Adipocyte (in vitro differentiated cells): ENCODE measurements around the gene LITAFD.

Experiments used
- DNase-seq: peaks from one replicate; pipeline ENCODE4 v3.0.0-alpha.2; 2015; ENCODE audit warnings: low read depth
- H3K27me3 ChIP-seq: replicated peaks from 2 replicates; pipeline ENCODE4 v1.7.0; 2013; ENCODE audit warnings: mild to moderate bottlenecking, low read length, moderate library complexity; ENCODE audit not compliant: control insufficient read depth, insufficient read depth
- H3K36me3 ChIP-seq: 2 replicates; pipeline ENCODE4 v1.7.0; 2013; ENCODE audit warnings: low read length, mild to moderate bottlenecking, moderate library complexity; ENCODE audit not compliant: control insufficient read depth, insufficient read depth, severe bottlenecking
- H3K4me1 ChIP-seq: 2 replicates; pipeline ENCODE4 v1.7.0; 2013; ENCODE audit warnings: mild to moderate bottlenecking, low read length, moderate library complexity; ENCODE audit not compliant: control insufficient read depth, insufficient read depth
- H3K4me3 ChIP-seq: 2 replicates; pipeline ENCODE4 v1.7.0; 2013; ENCODE audit warnings: mild to moderate bottlenecking, low read length, moderate library complexity
- H3K9ac ChIP-seq: 2 replicates; pipeline ENCODE4 v1.7.0; 2013; ENCODE audit warnings: mild to moderate bottlenecking, low read length, moderate library complexity
- H3K9me3 ChIP-seq: 2 replicates; pipeline ENCODE4 v1.7.0; 2013; ENCODE audit warnings: mild to moderate bottlenecking, low read length, moderate library complexity; ENCODE audit not compliant: control insufficient read depth

Gene LITAFD

GRCh38 chr16:8889893-8890548, 7.9 kb downstream of the LITAFD start:
- Histone ChIP-seq H3K9me3 (no peaks in the 10 kb centered on the region), H3K27me3 (no peaks in the 10 kb centered on the region), H3K4me1 (peaks cover 30% of the 10 kb centered on the region), H3K36me3 (peaks cover 49% of the 10 kb centered on the region), H3K4me3 (no peak overlapping the region), H3K9ac (no peak overlapping the region)
- DNase-seq = no peak

GRCh38 chr16:8890549-8890921, 8.4 kb downstream of the LITAFD start:
- no peaks in the 10 kb centered on the region for H3K9me3 ChIP-seq
- H3K27me3 ChIP-seq = no peaks in the 10 kb centered on the region
- no peak overlapping the region for H3K4me3 ChIP-seq
- no peak overlapping the region for H3K9ac ChIP-seq
- peaks cover 27% of the 10 kb centered on the region for H3K4me1 ChIP-seq
- DNase-seq = no peak
- peaks cover 54% of the 10 kb centered on the region for H3K36me3 ChIP-seq

GRCh38 chr16:8892101-8892575, 10.0 kb downstream of the LITAFD start:
- peaks cover 70% of the 10 kb centered on the region for H3K36me3 ChIP-seq
- no peak overlapping the region for H3K4me3 ChIP-seq
- H3K9me3 ChIP-seq = no peaks in the 10 kb centered on the region
- H3K9ac ChIP-seq = no peak overlapping the region
- no peaks in the 10 kb centered on the region for H3K27me3 ChIP-seq
- DNase-seq = no peak
- peaks cover 13% of the 10 kb centered on the region for H3K4me1 ChIP-seq

- no peak for DNase-seq
- Histone ChIP-seq H3K36me3 (peaks cover 81% of the 10 kb centered on the region), H3K4me1 (peaks cover 4% of the 10 kb centered on the region), H3K9ac (no peak overlapping the region), H3K9me3 (no peaks in the 10 kb centered on the region), H3K27me3 (no peaks in the 10 kb centered on the region), H3K4me3 (no peak overlapping the region)
Measured at GRCh38 chr16:8893426-8893825, 11.3 kb downstream of the LITAFD start.

GRCh38 chr16:8893976-8894690, 12.0 kb downstream of the LITAFD start:
- DNase-seq = no peak
- Histone ChIP-seq H3K36me3 (peaks cover 88% of the 10 kb centered on the region), H3K4me3 (no peak overlapping the region), H3K27me3 (no peaks in the 10 kb centered on the region), H3K9ac (no peak overlapping the region), H3K9me3 (no peaks in the 10 kb centered on the region), H3K4me1 (no peaks in the 10 kb centered on the region)

- Histone ChIP-seq H3K36me3 (peaks cover 92% of the 10 kb centered on the region), H3K27me3 (no peaks in the 10 kb centered on the region)
Measured at GRCh38 chr16:8894736-8895334, 12.7 kb downstream of the LITAFD start.

GRCh38 chr16:8898660-8899318, 16.6 kb downstream of the LITAFD start:
- Histone ChIP-seq H3K9me3 (no peaks in the 10 kb centered on the region), H3K4me1 (no peaks in the 10 kb centered on the region), H3K4me3 (no peak overlapping the region), H3K36me3 (peaks cover 97% of the 10 kb centered on the region), H3K27me3 (no peaks in the 10 kb centered on the region), H3K9ac (no peak overlapping the region)
- DNase-seq = no peak

More at GRCh38 chr16:8894736-8895334, 12.7 kb downstream of the LITAFD start:
- Histone ChIP-seq H3K4me1 (no peaks in the 10 kb centered on the region), H3K4me3 (no peak overlapping the region), H3K9ac (no peak overlapping the region), H3K9me3 (no peaks in the 10 kb centered on the region)
- DNase-seq = no peak

- peaks cover 94% of the 10 kb centered on the region for H3K36me3 ChIP-seq
Measured at GRCh38 chr16:8899709-8900317, 17.7 kb downstream of the LITAFD start.

GRCh38 chr16:8900343-8900742, 18.2 kb downstream of the LITAFD start:
- DNase-seq = no peak
- Histone ChIP-seq H3K4me3 (no peak overlapping the region), H3K27me3 (no peaks in the 10 kb centered on the region), H3K9ac (no peak overlapping the region), H3K4me1 (no peaks in the 10 kb centered on the region), H3K36me3 (peaks cover 94% of the 10 kb centered on the region), H3K9me3 (no peaks in the 10 kb centered on the region)

More at GRCh38 chr16:8899709-8900317, 17.7 kb downstream of the LITAFD start:
- no peak overlapping the region for H3K4me3 ChIP-seq
- H3K27me3 ChIP-seq = no peaks in the 10 kb centered on the region
- no peaks in the 10 kb centered on the region for H3K4me1 ChIP-seq
- no peak for DNase-seq
- H3K9me3 ChIP-seq = no peaks in the 10 kb centered on the region
- H3K9ac ChIP-seq = no peak overlapping the region

- peaks cover 3% of the 10 kb centered on the region for H3K4me1 ChIP-seq
- no peaks in the 10 kb centered on the region for H3K27me3 ChIP-seq
- DNase-seq = no peak
- no peak overlapping the region for H3K9ac ChIP-seq
- H3K4me3 ChIP-seq = no peak overlapping the region
- H3K36me3 ChIP-seq = peaks cover 94% of the 10 kb centered on the region
- no peaks in the 10 kb centered on the region for H3K9me3 ChIP-seq
Measured at GRCh38 chr16:8901320-8901861, 19.2 kb downstream of the LITAFD start.
